Parathyroid adenoma (tissue), 2 donors: ENCODE data around the gene TAP1.

Source experiments
- H2AFZ ChIP-seq: fragments of 300-600 bp; sonication (generic); one replicate; pipeline ENCODE4 v1.7.0; 2017; ENCODE audit warnings: antibody characterized with exemption, mild to moderate bottlenecking
- H3K27ac ChIP-seq: fragments of 300-600 bp; sonication (generic); one replicate; pipeline ENCODE4 v1.7.0; 2017
- H3K27me3 ChIP-seq: fragments of 300-600 bp; sonication (generic); one replicate; pipeline ENCODE4 v1.7.0; 2017; ENCODE audit warnings: low read length; ENCODE audit not compliant: control insufficient read depth, insufficient read depth
- H3K36me3 ChIP-seq: fragments of 300-600 bp; sonication (generic); one replicate; pipeline ENCODE4 v1.7.0; 2017; ENCODE audit warnings: low read length; ENCODE audit not compliant: control insufficient read depth, insufficient read depth
- H3K4me1 ChIP-seq: fragments of 300-600 bp; sonication (generic); one replicate; pipeline ENCODE4 v1.7.0; 2017; ENCODE audit warnings: control low read depth
- H3K4me2 ChIP-seq: fragments of 300-600 bp; sonication (generic); one replicate; pipeline ENCODE4 v1.7.0; 2017; ENCODE audit warnings: low read length
- H3K4me3 ChIP-seq: fragments of 300-600 bp; sonication (generic); one replicate; pipeline ENCODE4 v1.7.0; 2017; ENCODE audit warnings: low read depth, low read length
- H3K79me2 ChIP-seq: fragments of 300-600 bp; sonication (generic); one replicate; pipeline ENCODE4 v1.7.0; 2017; ENCODE audit warnings: control low read depth
- H3K9ac ChIP-seq: fragments of 300-600 bp; sonication (generic); one replicate; pipeline ENCODE4 v1.7.0; 2017; ENCODE audit warnings: mild to moderate bottlenecking
- H3K9me3 ChIP-seq: fragments of 300-600 bp; sonication (generic); one replicate; pipeline ENCODE4 v1.7.0; 2017; ENCODE audit warnings: low read length; ENCODE audit not compliant: control insufficient read depth
- TF ChIP-seq, protein P1 (sequence below): fragments of 300-600 bp; sonication (generic); IDR thresholded peaks from one replicate; pipeline ENCODE4 v1.7.0; 2017; ENCODE audit warnings: antibody characterized with exemption, mild to moderate bottlenecking
- donor health status: primary hyperparathyroidism.

Gene TAP1

GRCh38 chr6:32830936-32831335 is 22.6 kb downstream of the TAP1 start:
- TF ChIP-seq, protein P1, sequence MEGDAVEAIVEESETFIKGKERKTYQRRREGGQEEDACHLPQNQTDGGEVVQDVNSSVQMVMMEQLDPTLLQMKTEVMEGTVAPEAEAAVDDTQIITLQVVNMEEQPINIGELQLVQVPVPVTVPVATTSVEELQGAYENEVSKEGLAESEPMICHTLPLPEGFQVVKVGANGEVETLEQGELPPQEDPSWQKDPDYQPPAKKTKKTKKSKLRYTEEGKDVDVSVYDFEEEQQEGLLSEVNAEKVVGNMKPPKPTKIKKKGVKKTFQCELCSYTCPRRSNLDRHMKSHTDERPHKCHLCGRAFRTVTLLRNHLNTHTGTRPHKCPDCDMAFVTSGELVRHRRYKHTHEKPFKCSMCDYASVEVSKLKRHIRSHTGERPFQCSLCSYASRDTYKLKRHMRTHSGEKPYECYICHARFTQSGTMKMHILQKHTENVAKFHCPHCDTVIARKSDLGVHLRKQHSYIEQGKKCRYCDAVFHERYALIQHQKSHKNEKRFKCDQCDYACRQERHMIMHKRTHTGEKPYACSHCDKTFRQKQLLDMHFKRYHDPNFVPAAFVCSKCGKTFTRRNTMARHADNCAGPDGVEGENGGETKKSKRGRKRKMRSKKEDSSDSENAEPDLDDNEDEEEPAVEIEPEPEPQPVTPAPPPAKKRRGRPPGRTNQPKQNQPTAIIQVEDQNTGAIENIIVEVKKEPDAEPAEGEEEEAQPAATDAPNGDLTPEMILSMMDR = no peak
- no peaks in the 10 kb centered on the region for H3K36me3 ChIP-seq

GRCh38 chr6:32830017-32830416 is 23.5 kb downstream of the TAP1 start:
- no peak overlapping the region for H3K27ac ChIP-seq
- H3K36me3 ChIP-seq = no peaks in the 10 kb centered on the region
- no peak overlapping the region for H2AFZ ChIP-seq
- H3K4me2 ChIP-seq = no peak overlapping the region
- no peaks in the 10 kb centered on the region for H3K79me2 ChIP-seq
- H3K4me1 ChIP-seq = peaks cover 3% of the 10 kb centered on the region
- no peaks in the 10 kb centered on the region for H3K9me3 ChIP-seq
- no peaks in the 10 kb centered on the region for H3K27me3 ChIP-seq
- no peak overlapping the region for H3K9ac ChIP-seq
- H3K4me3 ChIP-seq = no peak overlapping the region
- TF ChIP-seq, protein P1 = no peak

More at GRCh38 chr6:32830936-32831335, 22.6 kb downstream of the TAP1 start:
- H3K4me1 ChIP-seq = peaks cover 3% of the 10 kb centered on the region
- no peak overlapping the region for H3K9ac ChIP-seq
- no peak overlapping the region for H3K4me3 ChIP-seq
- no peaks in the 10 kb centered on the region for H3K79me2 ChIP-seq
- H3K4me2 ChIP-seq = peak overlapping the region; percentile 5
- no peak overlapping the region for H2AFZ ChIP-seq
- H3K27ac ChIP-seq = no peak overlapping the region
- no peaks in the 10 kb centered on the region for H3K9me3 ChIP-seq
- no peaks in the 10 kb centered on the region for H3K27me3 ChIP-seq

DNA sequence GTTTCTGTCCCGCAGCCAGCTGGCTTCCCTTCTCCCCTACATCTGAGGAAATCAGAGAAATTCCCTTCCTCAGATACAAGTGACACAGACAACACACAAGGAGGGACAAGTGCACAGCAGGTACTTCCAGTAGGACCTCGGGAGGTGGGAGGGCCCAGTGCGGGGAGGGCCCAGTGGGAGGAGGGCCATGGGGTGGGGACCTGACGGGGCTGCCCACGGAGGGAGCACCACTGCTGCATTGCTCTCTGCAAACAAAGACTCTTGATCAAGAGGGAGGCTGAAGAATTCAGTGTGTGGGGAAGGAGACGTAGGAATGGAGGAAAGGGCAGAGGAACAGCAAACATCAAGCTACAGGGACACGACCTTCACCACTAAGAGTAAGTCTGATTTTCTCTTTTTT is 24.0 kb downstream of the TAP1 start:
- TF ChIP-seq, protein P1 = no peak
- Histone ChIP-seq H3K36me3 (no peaks in the 10 kb centered on the region), H3K79me2 (no peaks in the 10 kb centered on the region)

GRCh38 chr6:32827025-32827424 is 26.5 kb downstream of the TAP1 start:
- H3K9me3 ChIP-seq = no peaks in the 10 kb centered on the region
- no peaks in the 10 kb centered on the region for H3K36me3 ChIP-seq
- H3K79me2 ChIP-seq = no peaks in the 10 kb centered on the region
- H3K4me1 ChIP-seq = peaks cover 3% of the 10 kb centered on the region
- no peak overlapping the region for H3K4me2 ChIP-seq
- no peak overlapping the region for H3K4me3 ChIP-seq
- TF ChIP-seq, protein P1 = no peak
- H3K9ac ChIP-seq = no peak overlapping the region
- H3K27me3 ChIP-seq = no peaks in the 10 kb centered on the region
- peak overlapping the region; percentile 37 for H3K27ac ChIP-seq
- no peak overlapping the region for H2AFZ ChIP-seq

More for the DNA sequence above, 24.0 kb downstream of the TAP1 start:
- Histone ChIP-seq H3K9me3 (no peaks in the 10 kb centered on the region), H3K27me3 (no peaks in the 10 kb centered on the region), H3K4me2 (no peak overlapping the region), H3K4me3 (no peak overlapping the region), H3K9ac (no peak overlapping the region), H3K4me1 (peaks cover 3% of the 10 kb centered on the region), H3K27ac (no peak overlapping the region), H2AFZ (no peak overlapping the region)

- H3K27ac ChIP-seq = peak overlapping the region; percentile 37
- no peak overlapping the region for H3K9ac ChIP-seq
These were observed 27.5 kb downstream of the TAP1 start for GRCh38 chr6:32825966-32826365.

More at GRCh38 chr6:32825966-32826365, 27.5 kb downstream of the TAP1 start:
- H3K9me3 ChIP-seq = no peaks in the 10 kb centered on the region
- H3K4me3 ChIP-seq = no peak overlapping the region
- H3K27me3 ChIP-seq = no peaks in the 10 kb centered on the region
- TF ChIP-seq, protein P1 = peak; percentile 51
- H3K79me2 ChIP-seq = no peaks in the 10 kb centered on the region
- H2AFZ ChIP-seq = no peak overlapping the region
- no peaks in the 10 kb centered on the region for H3K36me3 ChIP-seq
- no peak overlapping the region for H3K4me2 ChIP-seq
- peaks cover 2% of the 10 kb centered on the region for H3K4me1 ChIP-seq
